Measurements from ENCODE around the gene PGLYRP2.

The PGLYRP2 gene

GRCh38 chr19:15444505-15445226 lies 34.6 kb downstream of the PGLYRP2 start:
- Histone ChIP-seq H3K4me3 (ENCODE audit: low read length) (no peak overlapping the region), H3K4me2 (ENCODE audit: low read length) (no peak overlapping the region), H3K9me3 (ENCODE audit: control insufficient read depth, insufficient read depth, low read length) (no peaks in the 10 kb centered on the region), H3K27me3 (ENCODE audit: control insufficient read depth, low read length) (peaks cover 12% of the 10 kb centered on the region), H3K27ac (ENCODE audit: low read depth, low read length) (no peak overlapping the region), H3K9me2 (replicated peaks; ENCODE audit: control insufficient read depth, low read length) (no peaks in the 10 kb centered on the region), H3F3A (ENCODE audit: control insufficient read depth, insufficient read depth) (no peaks in the 10 kb centered on the region), H3K79me2 (ENCODE audit: control insufficient read depth, low read length) (no peaks in the 10 kb centered on the region), H3K36me3 (ENCODE audit: control insufficient read depth, low read length) (no peaks in the 10 kb centered on the region), H4K20me1 (ENCODE audit: control insufficient read depth, insufficient read depth, low read depth, low read length) (no peaks in the 10 kb centered on the region), H3K4me1 (ENCODE audit: control insufficient read depth, low read length) (peaks cover 14% of the 10 kb centered on the region)
- TF ChIP-seq EZH2phosphoT487 (IDR thresholded peaks at IDR 0.05; ENCODE audit: borderline replicate concordance, low read length): no peak
- no peak for TF ChIP-seq CTCF (IDR thresholded peaks at IDR 0.05; ENCODE audit: low read depth, low read length, poor library complexity, severe bottlenecking)

GRCh38 chr19:15443838-15444237 lies 35.5 kb downstream of the PGLYRP2 start:
- Histone ChIP-seq H3K9me3 (ENCODE audit: control insufficient read depth, insufficient read depth, low read length) (no peaks in the 10 kb centered on the region), H3K4me3 (ENCODE audit: low read length) (no peak overlapping the region), H4K20me1 (ENCODE audit: control insufficient read depth, insufficient read depth, low read depth, low read length) (no peaks in the 10 kb centered on the region), H3K4me2 (ENCODE audit: low read length) (no peak overlapping the region), H3K27me3 (ENCODE audit: control insufficient read depth, low read length) (peaks cover 11% of the 10 kb centered on the region), H3K36me3 (ENCODE audit: control insufficient read depth, low read length) (no peaks in the 10 kb centered on the region), H3F3A (ENCODE audit: control insufficient read depth, insufficient read depth) (no peaks in the 10 kb centered on the region), H3K27ac (ENCODE audit: low read depth, low read length) (no peak overlapping the region), H3K79me2 (ENCODE audit: control insufficient read depth, low read length) (no peaks in the 10 kb centered on the region), H3K4me1 (ENCODE audit: control insufficient read depth, low read length) (peaks cover 8% of the 10 kb centered on the region), H3K9me2 (replicated peaks; ENCODE audit: control insufficient read depth, low read length) (no peaks in the 10 kb centered on the region)
- TF ChIP-seq CTCF (IDR thresholded peaks at IDR 0.05; ENCODE audit: low read depth, low read length, poor library complexity, severe bottlenecking): no peak
- no peak for TF ChIP-seq EZH2phosphoT487 (IDR thresholded peaks at IDR 0.05; ENCODE audit: borderline replicate concordance, low read length)

- Histone ChIP-seq H3K4me3 (ENCODE audit: low read length) (no peak overlapping the region), H3K4me1 (ENCODE audit: control insufficient read depth, low read length) (peaks cover 3% of the 10 kb centered on the region; the same call in 1 of the 2 replicates), H3K36me3 (ENCODE audit: control insufficient read depth, low read length) (no peaks in the 10 kb centered on the region), H3K9me3 (ENCODE audit: control insufficient read depth, insufficient read depth, low read length) (no peaks in the 10 kb centered on the region), H3K27me3 (ENCODE audit: control insufficient read depth, low read length) (peaks cover 7% of the 10 kb centered on the region), H3K9me2 (replicated peaks; ENCODE audit: control insufficient read depth, low read length) (no peaks in the 10 kb centered on the region), H3F3A (ENCODE audit: control insufficient read depth, insufficient read depth) (no peaks in the 10 kb centered on the region), H4K20me1 (ENCODE audit: control insufficient read depth, insufficient read depth, low read depth, low read length) (no peaks in the 10 kb centered on the region), H3K4me2 (ENCODE audit: low read length) (no peak overlapping the region), H3K79me2 (ENCODE audit: control insufficient read depth, low read length) (no peaks in the 10 kb centered on the region), H3K27ac (ENCODE audit: low read depth, low read length) (no peak overlapping the region)
- TF ChIP-seq CTCF (IDR thresholded peaks at IDR 0.05; ENCODE audit: low read depth, low read length, poor library complexity, severe bottlenecking) (no peak), EZH2phosphoT487 (IDR thresholded peaks at IDR 0.05; ENCODE audit: borderline replicate concordance, low read length) (no peak)
These were observed 36.0 kb downstream of the PGLYRP2 start for GRCh38 chr19:15443325-15443724.

Data from DOHH2 (cell line).